ENCODE data around the gene MRPL1.

Gene MRPL1

DNA sequence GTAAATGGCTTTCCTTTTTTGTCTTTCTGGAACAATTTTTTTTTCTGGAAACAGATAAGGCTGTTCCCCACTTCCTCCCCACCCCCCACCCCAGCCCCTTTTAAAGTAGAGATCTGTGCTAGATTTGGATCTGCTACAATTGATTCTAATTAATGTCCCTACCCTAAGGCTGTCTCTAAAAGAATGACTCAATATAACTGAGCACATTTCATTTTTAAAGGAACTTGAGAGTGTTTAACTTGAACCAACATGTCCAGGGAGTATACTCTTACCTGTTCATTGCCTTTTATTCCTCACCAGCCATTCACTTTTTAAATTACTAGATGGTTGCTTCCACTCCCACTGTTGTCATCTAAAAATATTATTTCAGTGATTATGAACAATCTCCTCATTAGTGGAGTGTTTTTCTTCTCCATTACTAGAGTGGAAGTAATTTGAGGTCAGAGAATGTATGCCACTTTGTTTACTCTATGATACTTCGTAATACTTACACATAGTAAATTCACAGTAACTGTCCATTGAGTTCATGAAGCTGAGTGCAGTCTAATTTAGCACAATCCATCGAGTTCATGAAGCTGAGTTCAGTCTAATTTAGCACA lies 29.4 kb upstream of the MRPL1 start:
- no peak for DNase-seq (ENCODE audit: low read depth, low spot score)
- H3K4me3 ChIP-seq (ENCODE audit: low read depth, low read length), result no peak overlapping the region
- in situ Hi-C loops (cut with HindIII; ENCODE audit: low sequenced_read_pairs), result no loop called here
- TF ChIP-seq, protein P1, sequence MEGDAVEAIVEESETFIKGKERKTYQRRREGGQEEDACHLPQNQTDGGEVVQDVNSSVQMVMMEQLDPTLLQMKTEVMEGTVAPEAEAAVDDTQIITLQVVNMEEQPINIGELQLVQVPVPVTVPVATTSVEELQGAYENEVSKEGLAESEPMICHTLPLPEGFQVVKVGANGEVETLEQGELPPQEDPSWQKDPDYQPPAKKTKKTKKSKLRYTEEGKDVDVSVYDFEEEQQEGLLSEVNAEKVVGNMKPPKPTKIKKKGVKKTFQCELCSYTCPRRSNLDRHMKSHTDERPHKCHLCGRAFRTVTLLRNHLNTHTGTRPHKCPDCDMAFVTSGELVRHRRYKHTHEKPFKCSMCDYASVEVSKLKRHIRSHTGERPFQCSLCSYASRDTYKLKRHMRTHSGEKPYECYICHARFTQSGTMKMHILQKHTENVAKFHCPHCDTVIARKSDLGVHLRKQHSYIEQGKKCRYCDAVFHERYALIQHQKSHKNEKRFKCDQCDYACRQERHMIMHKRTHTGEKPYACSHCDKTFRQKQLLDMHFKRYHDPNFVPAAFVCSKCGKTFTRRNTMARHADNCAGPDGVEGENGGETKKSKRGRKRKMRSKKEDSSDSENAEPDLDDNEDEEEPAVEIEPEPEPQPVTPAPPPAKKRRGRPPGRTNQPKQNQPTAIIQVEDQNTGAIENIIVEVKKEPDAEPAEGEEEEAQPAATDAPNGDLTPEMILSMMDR (IDR thresholded peaks at IDR 0.05; ENCODE audit: low read depth, low read length), result no peak

DNA sequence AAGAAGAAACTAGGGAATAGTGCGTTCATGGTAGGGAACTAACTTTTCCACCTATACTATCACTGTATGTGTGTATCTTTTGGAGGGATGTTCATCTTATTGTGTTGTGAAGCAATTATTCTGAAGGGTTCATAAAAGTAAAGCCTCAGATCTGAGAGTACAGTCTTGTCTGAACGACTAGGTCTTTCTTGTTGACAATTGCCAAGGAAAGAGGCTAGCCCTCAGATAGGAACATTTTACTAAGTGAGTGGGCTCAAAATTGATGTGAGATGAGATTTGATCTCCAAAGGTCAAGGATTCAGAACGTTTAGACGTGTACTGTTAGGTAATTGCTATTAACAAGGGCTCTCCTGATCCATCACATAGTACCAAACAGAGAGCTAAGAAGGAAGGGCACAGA lies 28.2 kb upstream of the MRPL1 start:
- DNase-seq (ENCODE audit: low read depth, low spot score), result no peak
- TF ChIP-seq, protein P1 (IDR thresholded peaks at IDR 0.05; ENCODE audit: low read depth, low read length), result no peak
- in situ Hi-C loops (cut with HindIII; ENCODE audit: low sequenced_read_pairs), result no loop called here
- H3K4me3 ChIP-seq (ENCODE audit: low read depth, low read length), result no peak overlapping the region

DNA sequence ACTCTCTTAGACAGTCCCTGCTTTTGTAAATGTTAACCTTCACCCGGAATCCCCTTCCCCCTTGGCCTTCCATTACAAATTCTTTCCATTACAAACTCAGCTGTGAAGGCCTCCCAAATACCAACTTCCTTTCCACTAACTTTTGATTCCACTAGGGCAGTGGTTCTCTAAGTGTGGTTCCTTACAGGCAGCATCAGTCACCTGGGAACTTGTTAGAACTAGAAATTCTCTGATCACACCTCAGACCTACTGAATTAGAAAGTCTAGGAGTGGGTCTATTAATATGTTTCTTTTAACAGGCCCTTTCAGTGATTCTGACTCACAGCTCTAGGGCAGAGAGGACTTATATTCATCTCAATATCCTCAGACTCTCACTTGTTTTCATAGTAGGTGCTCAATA lies 19.0 kb upstream of the MRPL1 start:
- no peak overlapping the region for H3K4me3 ChIP-seq (ENCODE audit: low read depth, low read length)
- TF ChIP-seq, protein P1 (IDR thresholded peaks at IDR 0.05; ENCODE audit: low read depth, low read length), result no peak
- no peak for DNase-seq (ENCODE audit: low read depth, low spot score)
- in situ Hi-C loops (cut with HindIII; ENCODE audit: low sequenced_read_pairs), result no loop called here

DNA sequence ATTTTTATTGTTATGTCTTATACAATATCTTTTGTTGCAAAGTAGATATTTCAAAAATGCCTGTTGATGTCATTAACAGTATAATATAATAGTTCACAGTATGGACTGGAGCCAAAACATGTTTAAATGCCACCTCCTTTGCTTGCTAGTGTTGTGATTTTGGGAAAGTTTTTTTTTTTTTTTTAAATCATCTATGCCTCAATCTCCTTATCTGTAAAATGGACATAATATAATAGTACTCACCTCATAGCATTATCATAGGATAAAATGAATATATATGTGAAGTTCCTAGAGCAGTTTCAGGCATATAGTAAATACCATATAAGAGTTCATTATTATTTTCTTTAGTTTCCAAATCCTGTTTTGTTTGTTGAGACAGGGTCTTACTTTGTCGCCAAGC lies 18.3 kb upstream of the MRPL1 start:
- H3K4me3 ChIP-seq (ENCODE audit: low read depth, low read length), result no peak overlapping the region
- DNase-seq (ENCODE audit: low read depth, low spot score), result no peak
- in situ Hi-C loops (cut with HindIII; ENCODE audit: low sequenced_read_pairs), result no loop called here
- TF ChIP-seq, protein P1 (IDR thresholded peaks at IDR 0.05; ENCODE audit: low read depth, low read length), result no peak

DNA sequence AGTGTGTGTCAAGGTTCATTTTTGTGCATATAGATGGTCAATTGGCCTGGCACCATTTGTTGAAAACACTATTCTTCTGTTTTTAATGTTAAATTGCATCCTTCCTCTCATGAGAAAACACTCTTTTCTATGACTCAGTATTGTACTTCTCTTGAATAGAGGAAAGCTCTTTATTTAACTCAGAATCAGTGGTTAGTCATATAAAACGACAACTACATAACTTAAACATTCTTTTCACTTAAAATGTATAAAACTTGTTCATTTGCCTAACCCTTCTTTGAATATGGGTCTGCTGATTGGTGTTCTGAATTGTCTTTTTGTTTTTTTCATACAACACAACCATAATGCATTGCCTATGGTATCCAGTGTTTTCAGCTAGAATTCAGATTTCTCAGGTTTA lies 17.2 kb upstream of the MRPL1 start:
- DNase-seq (ENCODE audit: low read depth, low spot score), result peak; percentile 13
- TF ChIP-seq, protein P1 (IDR thresholded peaks at IDR 0.05; ENCODE audit: low read depth, low read length), result no peak
- in situ Hi-C loops (cut with HindIII; ENCODE audit: low sequenced_read_pairs), result no loop called here
- no peak overlapping the region for H3K4me3 ChIP-seq (ENCODE audit: low read depth, low read length)

DNA sequence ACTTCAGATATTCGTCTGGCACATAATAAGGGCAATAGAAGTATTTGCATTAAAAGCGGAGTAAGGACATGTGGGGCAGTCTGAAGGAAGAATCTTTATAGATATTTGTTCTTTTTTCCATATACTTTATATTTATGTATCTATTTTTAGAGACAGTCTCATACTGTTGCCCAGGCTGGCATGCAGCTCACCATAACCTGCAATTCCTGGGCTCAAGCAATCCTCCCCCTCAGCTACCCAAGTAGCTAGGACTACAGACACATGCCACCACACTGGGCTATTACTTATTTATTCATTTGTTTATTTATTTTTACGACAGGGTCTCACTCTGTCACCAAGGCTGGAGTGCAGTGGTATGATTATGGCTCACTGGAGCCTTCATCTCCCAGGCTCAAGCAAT lies 16.7 kb upstream of the MRPL1 start:
- no peak for DNase-seq (ENCODE audit: low read depth, low spot score)
- in situ Hi-C loops (cut with HindIII; ENCODE audit: low sequenced_read_pairs), result no loop called here
- no peak overlapping the region for H3K4me3 ChIP-seq (ENCODE audit: low read depth, low read length)
- TF ChIP-seq, protein P1 (IDR thresholded peaks at IDR 0.05; ENCODE audit: low read depth, low read length), result no peak

DNA sequence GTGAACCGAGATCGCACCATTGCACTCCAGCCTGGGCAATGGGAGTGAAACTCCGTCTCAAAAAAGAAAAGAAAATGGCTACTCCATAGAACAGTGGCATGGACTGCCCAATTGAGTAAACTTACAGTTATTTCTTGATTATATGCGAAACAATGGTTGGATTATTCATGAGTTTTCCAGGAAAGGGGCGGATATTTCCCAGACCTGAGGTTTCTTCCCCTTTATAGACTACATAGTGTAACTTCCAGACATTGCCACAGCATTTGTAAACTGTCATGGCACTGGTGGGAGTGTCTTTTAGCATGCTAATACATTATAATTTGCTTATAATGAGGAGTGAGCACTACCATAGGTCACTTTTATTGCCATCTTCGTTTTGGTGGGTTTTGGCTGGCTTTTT lies 14.1 kb upstream of the MRPL1 start:
- in situ Hi-C loops (cut with HindIII; ENCODE audit: low sequenced_read_pairs), result no loop called here
- H3K4me3 ChIP-seq (ENCODE audit: low read depth, low read length), result no peak overlapping the region
- no peak for DNase-seq (ENCODE audit: low read depth, low spot score)
- TF ChIP-seq, protein P1 (IDR thresholded peaks at IDR 0.05; ENCODE audit: low read depth, low read length), result no peak

All from astrocyte of the spinal cord (primary cell).